ENCODE results near the gene MST1R.

MST1R gene

DNA sequence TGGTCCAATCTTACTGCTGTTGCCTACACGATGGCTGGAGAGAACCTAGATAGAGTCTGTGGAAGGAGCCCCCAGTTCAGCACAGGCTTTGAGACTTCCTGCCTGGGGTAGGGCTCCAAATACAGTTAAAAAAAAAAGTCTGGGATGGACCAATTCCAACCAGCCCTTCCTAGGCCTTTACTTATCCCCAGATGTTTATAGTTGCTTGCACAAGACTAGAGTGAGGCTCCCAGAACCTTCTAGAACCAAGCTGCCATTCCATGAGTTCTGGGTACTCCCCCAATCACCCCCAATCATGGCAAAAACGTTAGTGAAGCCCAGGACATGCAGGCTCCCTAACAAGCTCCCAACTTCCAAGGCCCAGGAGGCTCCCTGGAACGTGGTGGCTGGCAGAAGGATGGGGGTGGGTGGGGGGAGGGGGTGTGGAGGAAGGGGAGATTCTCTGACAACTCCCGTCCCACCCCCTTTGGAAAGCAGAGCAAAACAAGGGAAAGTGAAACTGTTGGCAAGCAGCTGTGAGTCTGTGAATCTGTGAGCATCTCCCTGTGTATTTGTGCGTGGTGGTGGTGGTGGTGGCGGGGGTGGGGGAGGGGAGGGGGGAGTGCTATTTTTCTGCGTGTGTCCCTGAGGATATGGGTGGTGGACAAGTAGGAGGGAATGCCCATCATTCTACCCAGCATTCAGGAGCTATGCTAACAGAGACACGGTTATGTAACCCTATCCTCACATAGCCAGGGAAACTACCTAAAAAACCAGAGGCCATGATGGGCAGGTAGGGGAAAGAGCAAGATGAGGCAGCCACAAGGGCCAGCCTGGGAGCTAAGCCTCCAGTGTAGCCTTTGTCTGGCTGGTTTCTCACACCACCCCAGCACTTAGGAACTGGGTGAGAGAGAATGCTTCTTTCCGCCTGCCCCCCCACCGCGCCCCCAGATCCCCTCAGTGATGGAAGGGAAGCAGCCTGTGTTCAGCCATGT is 2.0 kb downstream of the MST1R start:
- TF ChIP-seq, protein P1, sequence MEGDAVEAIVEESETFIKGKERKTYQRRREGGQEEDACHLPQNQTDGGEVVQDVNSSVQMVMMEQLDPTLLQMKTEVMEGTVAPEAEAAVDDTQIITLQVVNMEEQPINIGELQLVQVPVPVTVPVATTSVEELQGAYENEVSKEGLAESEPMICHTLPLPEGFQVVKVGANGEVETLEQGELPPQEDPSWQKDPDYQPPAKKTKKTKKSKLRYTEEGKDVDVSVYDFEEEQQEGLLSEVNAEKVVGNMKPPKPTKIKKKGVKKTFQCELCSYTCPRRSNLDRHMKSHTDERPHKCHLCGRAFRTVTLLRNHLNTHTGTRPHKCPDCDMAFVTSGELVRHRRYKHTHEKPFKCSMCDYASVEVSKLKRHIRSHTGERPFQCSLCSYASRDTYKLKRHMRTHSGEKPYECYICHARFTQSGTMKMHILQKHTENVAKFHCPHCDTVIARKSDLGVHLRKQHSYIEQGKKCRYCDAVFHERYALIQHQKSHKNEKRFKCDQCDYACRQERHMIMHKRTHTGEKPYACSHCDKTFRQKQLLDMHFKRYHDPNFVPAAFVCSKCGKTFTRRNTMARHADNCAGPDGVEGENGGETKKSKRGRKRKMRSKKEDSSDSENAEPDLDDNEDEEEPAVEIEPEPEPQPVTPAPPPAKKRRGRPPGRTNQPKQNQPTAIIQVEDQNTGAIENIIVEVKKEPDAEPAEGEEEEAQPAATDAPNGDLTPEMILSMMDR (IDR thresholded peaks at IDR 0.05; ENCODE audit: low read length, missing control alignments), result no peak
- no peak overlapping the region for H3K4me3 ChIP-seq (replicated peaks; ENCODE audit: low read depth, low read length)
- no peak for DNase-seq (ENCODE audit: low read depth)

DNA sequence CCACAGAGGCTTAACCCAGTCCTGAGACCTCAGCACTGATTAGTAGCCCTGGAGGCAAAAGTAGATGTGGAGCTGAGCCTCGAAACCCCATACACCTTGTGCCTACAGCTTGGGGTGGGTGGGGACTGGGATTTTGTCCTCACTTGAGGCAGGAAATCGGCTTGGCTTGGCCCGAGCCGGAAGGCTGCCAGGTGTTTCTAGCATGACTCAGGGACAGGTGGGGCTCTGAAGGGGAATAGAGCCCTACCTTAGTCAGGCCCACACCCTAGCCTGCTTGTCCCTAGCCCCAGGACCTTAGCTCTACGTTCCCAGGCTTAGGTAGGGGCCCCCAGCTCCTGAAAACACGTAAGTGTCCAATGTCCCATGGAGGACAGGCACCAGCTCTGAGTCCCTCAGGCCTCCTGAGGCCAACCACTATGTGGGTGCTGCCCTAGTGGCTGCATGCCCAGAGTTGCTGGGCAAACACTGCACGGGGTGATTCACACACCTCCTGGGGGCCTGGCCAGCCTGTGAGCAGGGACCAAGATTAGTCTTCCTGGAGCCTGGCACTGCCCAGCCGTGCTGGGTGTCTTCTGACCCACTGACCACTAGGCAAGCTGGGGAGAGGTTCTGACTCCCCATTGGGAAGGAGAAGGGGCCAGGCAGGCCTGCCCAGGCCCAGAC is 3.1 kb downstream of the MST1R start:
- DNase-seq (ENCODE audit: low read depth), result peak; percentile 22
- H3K4me3 ChIP-seq (replicated peaks; ENCODE audit: low read depth, low read length), result no peak overlapping the region
- TF ChIP-seq, protein P1 (IDR thresholded peaks at IDR 0.05; ENCODE audit: low read length, missing control alignments), result no peak

DNA sequence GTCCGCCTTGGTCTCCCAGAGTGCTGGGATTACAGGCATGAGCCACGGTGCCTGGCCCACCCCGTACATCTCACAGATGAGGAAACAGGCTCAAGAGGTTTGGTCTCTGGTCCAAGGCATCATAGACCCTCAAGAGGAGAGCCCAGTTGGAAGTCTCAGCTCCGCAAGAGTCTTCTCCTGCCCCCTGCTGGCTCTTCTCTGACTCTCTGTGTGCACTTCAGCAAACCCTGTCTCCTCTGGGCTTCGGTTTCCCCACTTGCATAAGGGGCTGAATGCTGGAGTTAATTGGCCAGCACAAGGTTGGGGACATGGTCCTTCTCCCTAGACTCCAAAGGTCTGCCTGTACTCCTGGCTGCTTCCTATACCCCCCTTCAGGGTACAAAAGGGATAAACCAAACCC is 3.9 kb downstream of the MST1R start:
- H3K4me3 ChIP-seq (replicated peaks; ENCODE audit: low read depth, low read length), result no peak overlapping the region
- DNase-seq (ENCODE audit: low read depth), result peak; percentile 34
- TF ChIP-seq, protein P1 (IDR thresholded peaks at IDR 0.05; ENCODE audit: low read length, missing control alignments), result peak; percentile 32

GRCh38 chr3:49898991-49899390 is 4.7 kb downstream of the MST1R start:
- no peak overlapping the region for H3K4me3 ChIP-seq (replicated peaks; ENCODE audit: low read depth, low read length)
- no peak for DNase-seq (ENCODE audit: low read depth)
- TF ChIP-seq, protein P1 (IDR thresholded peaks at IDR 0.05; ENCODE audit: low read length, missing control alignments), result no peak

DNA sequence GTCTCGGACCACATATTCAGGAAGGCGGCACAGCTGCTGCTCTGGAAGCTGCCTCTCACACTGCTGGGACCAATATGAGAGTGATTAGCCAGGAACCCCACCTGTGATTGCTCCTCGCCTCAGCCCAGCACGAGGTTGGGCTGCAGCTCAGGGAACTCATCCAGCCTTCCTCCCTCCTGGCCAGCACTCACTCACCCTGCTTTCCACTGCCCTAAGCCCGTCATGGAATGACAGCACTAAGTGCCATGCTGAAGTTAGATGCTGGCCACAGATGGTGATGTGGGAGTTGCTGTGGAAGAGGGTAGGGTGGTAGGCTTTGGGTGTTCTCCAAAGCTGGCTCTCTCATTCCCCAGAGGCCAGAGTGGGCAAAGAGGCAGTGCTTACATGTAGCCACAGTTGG is 7.3 kb downstream of the MST1R start:
- DNase-seq (ENCODE audit: low read depth), result no peak
- TF ChIP-seq, protein P1 (IDR thresholded peaks at IDR 0.05; ENCODE audit: low read length, missing control alignments), result no peak
- no peak overlapping the region for H3K4me3 ChIP-seq (replicated peaks; ENCODE audit: low read depth, low read length)

- no peak for DNase-seq (ENCODE audit: low read depth)
- H3K4me3 ChIP-seq (replicated peaks; ENCODE audit: low read depth, low read length), result no peak overlapping the region
- TF ChIP-seq, protein P1 (IDR thresholded peaks at IDR 0.05; ENCODE audit: low read length, missing control alignments), result no peak
Measured at GRCh38 chr3:49895791-49896190, 7.9 kb downstream of the MST1R start.
